D721Med (cell line): ENCODE measurements around the gene ICA1.

Experiments used
- DNase-seq: peaks from one replicate; pipeline ENCODE4 v3.0.0; 2011; ENCODE audit warnings: low spot score; ENCODE audit not compliant: insufficient read length
- FAIRE-seq: peaks from 2 replicates; lab custom pipeline; 2011; peaks lifted over from hg19 to GRCh38; lab: Jason Lieb, UNC
- TF ChIP-seq, protein P1 (sequence below): IDR thresholded peaks from 2 replicates; pipeline ENCODE4 v1.5.1; 2012; ENCODE audit warnings: mild to moderate bottlenecking, control low read depth; ENCODE audit not compliant: insufficient read depth; ENCODE audit errors: missing control alignments

ICA1 gene

DNA sequence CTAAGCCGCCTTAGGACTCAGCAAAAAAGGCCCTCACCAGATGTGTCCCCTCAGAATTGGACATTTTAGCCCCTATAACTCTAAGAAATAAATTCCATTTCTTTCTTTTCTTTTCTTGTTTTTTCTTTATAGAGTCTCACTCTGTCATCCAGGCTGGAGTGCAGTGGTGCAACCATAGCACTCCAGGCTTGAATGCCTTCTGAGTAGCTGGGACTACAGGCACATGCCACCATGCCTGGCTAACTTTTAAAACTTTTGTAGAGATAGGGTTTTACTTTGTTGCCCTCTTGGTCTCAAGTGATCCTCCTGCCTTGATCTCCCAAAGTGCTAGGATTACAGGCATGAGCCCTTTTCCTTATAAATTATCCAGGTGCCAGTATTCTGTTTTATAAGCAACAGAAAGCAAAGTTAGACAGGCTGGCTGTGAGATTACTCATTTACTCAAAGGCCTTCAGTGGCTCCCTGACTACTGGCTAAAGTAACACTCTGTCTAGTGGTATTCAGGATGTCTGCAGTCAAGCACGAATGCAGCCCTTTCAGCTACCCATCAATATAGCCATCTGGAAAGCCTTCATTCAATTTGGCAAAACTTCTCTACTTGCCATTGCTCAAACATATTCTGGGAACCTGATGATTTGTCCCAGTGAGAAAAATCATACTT, 128.6 kb downstream of the ICA1 start:
- DNase-seq (no peak), FAIRE-seq (no peak)
- TF ChIP-seq, protein P1, sequence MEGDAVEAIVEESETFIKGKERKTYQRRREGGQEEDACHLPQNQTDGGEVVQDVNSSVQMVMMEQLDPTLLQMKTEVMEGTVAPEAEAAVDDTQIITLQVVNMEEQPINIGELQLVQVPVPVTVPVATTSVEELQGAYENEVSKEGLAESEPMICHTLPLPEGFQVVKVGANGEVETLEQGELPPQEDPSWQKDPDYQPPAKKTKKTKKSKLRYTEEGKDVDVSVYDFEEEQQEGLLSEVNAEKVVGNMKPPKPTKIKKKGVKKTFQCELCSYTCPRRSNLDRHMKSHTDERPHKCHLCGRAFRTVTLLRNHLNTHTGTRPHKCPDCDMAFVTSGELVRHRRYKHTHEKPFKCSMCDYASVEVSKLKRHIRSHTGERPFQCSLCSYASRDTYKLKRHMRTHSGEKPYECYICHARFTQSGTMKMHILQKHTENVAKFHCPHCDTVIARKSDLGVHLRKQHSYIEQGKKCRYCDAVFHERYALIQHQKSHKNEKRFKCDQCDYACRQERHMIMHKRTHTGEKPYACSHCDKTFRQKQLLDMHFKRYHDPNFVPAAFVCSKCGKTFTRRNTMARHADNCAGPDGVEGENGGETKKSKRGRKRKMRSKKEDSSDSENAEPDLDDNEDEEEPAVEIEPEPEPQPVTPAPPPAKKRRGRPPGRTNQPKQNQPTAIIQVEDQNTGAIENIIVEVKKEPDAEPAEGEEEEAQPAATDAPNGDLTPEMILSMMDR, result no peak

- FAIRE-seq (no peak), DNase-seq (no peak)
- TF ChIP-seq, protein P1, result no peak
Measured at GRCh38 chr7:8131694-8132605, 130.0 kb downstream of the ICA1 start.

DNA sequence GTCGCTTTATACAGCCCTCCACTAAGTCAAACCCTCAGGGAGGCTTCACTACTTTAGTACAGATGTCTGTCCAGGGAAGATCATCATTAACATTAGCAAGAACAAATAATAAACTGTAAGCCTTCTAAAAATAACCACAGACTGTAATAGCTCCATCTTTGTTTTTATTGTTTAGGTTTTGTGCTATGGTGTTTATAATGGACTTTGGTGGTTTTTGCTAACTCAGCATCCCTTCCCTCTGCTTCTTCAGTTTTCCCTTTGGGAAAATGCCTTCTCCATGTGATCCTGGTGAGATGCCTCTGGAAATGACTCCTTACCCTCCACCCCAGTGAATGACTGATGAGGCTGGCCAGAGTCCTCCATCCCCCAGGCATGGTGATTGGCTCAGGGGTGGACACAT, 131.3 kb downstream of the ICA1 start:
- FAIRE-seq, result no peak
- TF ChIP-seq, protein P1, result no peak

DNA sequence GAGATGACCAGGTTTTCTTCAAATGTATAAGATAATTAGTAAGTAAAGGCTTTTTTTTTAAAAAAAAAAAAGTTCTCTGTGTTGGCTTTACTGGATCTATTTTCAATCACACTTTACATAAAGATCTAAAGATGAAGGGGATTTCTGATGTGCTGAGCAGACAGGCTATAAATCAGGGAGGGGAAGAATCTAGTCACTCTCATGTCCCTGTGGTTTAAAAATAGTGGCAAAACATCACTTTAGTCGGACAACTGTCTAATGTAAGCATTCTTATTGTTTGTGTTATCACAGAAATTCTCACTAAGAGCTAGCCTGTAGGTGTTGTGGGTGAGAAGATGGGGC, 132.7 kb downstream of the ICA1 start:
- TF ChIP-seq, protein P1, result no peak
- FAIRE-seq, result no peak
- DNase-seq, result no peak

More for the DNA sequence above, 131.3 kb downstream of the ICA1 start:
- no peak for DNase-seq

DNA sequence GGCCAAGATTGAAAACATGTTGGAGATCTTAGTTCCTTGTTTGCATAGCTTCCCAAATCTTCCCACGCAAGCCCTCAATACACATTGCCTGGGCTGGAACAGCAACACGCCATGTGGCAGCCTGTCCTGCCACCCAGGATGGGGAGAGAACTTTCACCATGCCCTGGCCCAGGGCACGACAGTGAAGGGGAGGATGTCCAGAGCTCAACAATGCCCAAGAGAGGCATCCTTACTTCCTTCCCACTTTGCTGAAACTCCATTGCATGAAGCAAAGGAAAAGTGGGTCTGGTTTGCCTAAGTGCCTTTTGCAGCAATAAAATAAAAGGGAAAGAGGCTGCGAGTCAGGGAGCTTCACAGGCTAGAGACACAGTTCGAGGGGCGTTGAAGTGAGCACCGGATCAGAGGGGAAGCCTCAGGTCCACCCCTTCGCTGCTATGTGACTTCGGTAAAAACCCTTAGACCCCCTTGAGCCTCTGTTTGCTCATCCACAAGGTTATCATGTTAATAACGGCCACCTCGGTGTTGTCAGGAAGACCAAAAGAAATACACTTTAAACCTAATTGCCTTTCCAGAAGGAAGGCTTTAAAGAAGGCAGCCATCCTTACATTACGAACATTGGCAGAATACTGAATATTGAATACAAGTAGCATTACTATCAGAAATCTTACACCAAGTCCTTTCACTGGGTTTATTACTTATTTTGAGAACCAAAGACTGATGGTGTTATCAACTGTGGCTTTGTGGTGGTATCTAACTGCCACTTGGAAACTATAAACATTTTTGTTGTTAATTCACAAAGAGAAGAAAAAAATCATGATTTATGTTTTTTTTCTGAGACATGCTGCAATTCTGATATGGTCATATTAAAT, 133.3 kb downstream of the ICA1 start:
- no peak for DNase-seq
- TF ChIP-seq, protein P1, result no peak
- no peak for FAIRE-seq

DNA sequence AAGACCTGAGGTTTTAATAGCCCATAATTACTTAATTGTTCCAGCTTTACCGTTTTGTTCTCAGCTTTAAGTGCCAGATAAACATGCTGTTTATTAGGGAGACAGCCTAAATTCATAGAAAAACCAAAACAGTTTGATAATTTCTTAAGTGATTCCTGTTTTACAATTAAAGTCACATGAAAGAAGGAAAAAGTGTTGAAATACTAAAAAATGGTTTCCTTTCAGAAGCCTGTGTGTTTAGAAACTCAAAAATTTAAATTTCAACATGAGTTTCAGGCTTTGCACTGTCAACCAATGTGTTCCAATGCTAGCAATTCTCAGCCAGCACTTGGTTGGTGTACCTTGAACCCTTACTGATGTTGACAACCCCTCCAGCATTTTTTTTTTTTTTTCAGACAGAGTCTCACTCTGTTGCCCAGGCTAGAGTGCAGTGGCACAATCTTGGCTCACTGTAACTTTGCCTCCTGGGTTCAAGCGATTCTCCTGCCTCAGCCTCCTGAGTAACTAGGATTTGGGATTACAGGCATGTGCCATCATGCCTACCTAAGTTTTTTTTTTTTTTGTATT, 135.3 kb downstream of the ICA1 start:
- FAIRE-seq (no peak), DNase-seq (no peak)
- TF ChIP-seq, protein P1, result no peak
